ENCODE measurements around the gene PRKACA.
"Not testable (repeated sequence)": the region's sequence is repeated elsewhere in the genome, so short reads cannot be mapped to it uniquely, and the experiment has no call there.

PRKACA gene

DNA sequence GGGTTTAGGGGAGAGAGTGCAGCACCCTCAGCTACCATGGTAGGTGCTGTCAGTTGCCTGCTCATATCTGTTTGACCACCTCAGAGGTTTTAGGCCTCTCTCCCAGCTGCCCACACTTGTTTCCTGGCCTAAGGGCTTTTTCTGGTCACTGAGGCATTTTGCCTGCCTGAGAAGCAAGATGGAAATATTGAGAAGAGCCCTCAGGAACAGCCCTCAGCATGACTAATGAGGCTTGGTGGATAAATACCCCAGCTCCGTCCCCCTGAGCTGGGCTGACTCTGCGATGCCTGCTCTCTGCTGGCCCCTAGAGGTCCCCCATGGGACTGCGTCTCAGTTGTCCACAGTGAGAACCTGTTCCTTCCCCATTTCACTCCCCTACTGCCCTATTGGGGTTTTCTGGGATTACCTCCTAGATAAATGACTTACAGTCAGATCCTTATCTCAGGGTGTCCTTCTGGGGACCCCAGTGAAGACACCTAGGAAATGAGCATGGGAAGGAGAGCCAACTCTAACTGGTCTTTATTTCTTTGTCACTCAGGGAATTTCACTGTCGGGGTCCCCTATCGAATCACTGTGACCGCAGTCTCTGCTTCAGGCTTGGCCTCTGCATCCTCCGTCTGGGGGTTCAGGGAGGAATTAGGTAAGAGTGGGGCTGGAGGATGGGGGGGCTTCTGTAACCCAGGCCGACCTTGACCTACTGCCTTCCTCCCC, 69.0 kb downstream of the PRKACA start (continued):
- TF ChIP-seq ATF2 (tag by site-specific recombination; IDR thresholded peaks at IDR 0.05; ENCODE audit: low read depth) = no peak
- no peak for TF ChIP-seq ZNF433 (tag by site-specific recombination; IDR thresholded peaks at IDR 0.05; ENCODE audit: low read depth)
- TF ChIP-seq TRIM28 (IDR thresholded peaks at IDR 0.05; ENCODE audit: borderline replicate concordance, low read length) = peak; percentile 46; the same call in 1 of the 2 replicates
- TF ChIP-seq GLI4 (tag by site-specific recombination; IDR thresholded peaks at IDR 0.05) = no peak
- no peak for TF ChIP-seq ZNF223 (tag by site-specific recombination; IDR thresholded peaks at IDR 0.05)
- TF ChIP-seq ZNF658 (tag by site-specific recombination; IDR thresholded peaks at IDR 0.05) = no peak

GRCh38 chr19:14047866-14048265, 69.7 kb downstream of the PRKACA start:
- not testable (repeated sequence) for H3K9me3 ChIP-seq (ENCODE audit: control insufficient read depth, insufficient read depth, low read depth, low read length); H3K4me3 ChIP-seq (ENCODE audit: low read depth, low read length); H3K27ac ChIP-seq (ENCODE audit: extremely low read depth, low read depth, low read length); H3K4me1 ChIP-seq (ENCODE audit: control insufficient read depth, insufficient read depth, low read length); H3K36me3 ChIP-seq (ENCODE audit: control insufficient read depth in 2 of 2, insufficient read depth in 1 of 2, low read length in 2 of 2)
- POLR2A ChIA-PET = interaction anchor here (0.6 to 0.7 kb wide), 2 partner anchors 14 to 31 kb away, joined by 3 read pairs; no protein-coding TSS in a partner anchor
- CTCF ChIA-PET = interaction anchor here (0.6 to 2.6 kb wide), 9 partner anchors 11 to 164 kb away, joined by 3 to 9 read pairs (median 5); partner anchors contain the start of gene IL27RA

- ChIA-PET CTCF (interaction anchor here (0.6 to 3.7 kb wide), 21 partner anchors 10 to 601 kb away, joined by 3 to 29 read pairs (median 4); partner anchors contain the start of genes IL27RA, PALM3 and RFX1), POLR2A (interaction anchor here (0.7 to 1.1 kb wide), 3 partner anchors 28 to 109 kb away, joined by 3 to 4 read pairs (median 3); no protein-coding TSS in a partner anchor)
- H3K9me3 ChIP-seq (ENCODE audit: control insufficient read depth, insufficient read depth, low read depth, low read length); H3K4me1 ChIP-seq (ENCODE audit: control insufficient read depth, insufficient read depth, low read length); H3K4me3 ChIP-seq (ENCODE audit: low read depth, low read length); H3K27ac ChIP-seq (ENCODE audit: extremely low read depth, low read depth, low read length); H3K36me3 ChIP-seq (ENCODE audit: control insufficient read depth in 2 of 2, insufficient read depth in 1 of 2, low read length in 2 of 2): not testable (repeated sequence)
- TF ChIP-seq, protein P1, sequence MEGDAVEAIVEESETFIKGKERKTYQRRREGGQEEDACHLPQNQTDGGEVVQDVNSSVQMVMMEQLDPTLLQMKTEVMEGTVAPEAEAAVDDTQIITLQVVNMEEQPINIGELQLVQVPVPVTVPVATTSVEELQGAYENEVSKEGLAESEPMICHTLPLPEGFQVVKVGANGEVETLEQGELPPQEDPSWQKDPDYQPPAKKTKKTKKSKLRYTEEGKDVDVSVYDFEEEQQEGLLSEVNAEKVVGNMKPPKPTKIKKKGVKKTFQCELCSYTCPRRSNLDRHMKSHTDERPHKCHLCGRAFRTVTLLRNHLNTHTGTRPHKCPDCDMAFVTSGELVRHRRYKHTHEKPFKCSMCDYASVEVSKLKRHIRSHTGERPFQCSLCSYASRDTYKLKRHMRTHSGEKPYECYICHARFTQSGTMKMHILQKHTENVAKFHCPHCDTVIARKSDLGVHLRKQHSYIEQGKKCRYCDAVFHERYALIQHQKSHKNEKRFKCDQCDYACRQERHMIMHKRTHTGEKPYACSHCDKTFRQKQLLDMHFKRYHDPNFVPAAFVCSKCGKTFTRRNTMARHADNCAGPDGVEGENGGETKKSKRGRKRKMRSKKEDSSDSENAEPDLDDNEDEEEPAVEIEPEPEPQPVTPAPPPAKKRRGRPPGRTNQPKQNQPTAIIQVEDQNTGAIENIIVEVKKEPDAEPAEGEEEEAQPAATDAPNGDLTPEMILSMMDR (tag by site-specific recombination; IDR thresholded peaks at IDR 0.05) = peak; percentile 60
- TF ChIP-seq ZNF654 (tag by site-specific recombination; IDR thresholded peaks at IDR 0.05; ENCODE audit: low read depth) = peak; percentile 46
- 0 out of 2 replicates have a peak, but pooled peaks have one; percentile 23 for TF ChIP-seq ATF2 (tag by site-specific recombination; IDR thresholded peaks at IDR 0.05; ENCODE audit: low read depth)
- TF ChIP-seq ZNF2 (tag by site-specific recombination; IDR thresholded peaks at IDR 0.05) = peak; percentile 70; the same call in 1 of the 2 replicates
- TF ChIP-seq, protein P2, sequence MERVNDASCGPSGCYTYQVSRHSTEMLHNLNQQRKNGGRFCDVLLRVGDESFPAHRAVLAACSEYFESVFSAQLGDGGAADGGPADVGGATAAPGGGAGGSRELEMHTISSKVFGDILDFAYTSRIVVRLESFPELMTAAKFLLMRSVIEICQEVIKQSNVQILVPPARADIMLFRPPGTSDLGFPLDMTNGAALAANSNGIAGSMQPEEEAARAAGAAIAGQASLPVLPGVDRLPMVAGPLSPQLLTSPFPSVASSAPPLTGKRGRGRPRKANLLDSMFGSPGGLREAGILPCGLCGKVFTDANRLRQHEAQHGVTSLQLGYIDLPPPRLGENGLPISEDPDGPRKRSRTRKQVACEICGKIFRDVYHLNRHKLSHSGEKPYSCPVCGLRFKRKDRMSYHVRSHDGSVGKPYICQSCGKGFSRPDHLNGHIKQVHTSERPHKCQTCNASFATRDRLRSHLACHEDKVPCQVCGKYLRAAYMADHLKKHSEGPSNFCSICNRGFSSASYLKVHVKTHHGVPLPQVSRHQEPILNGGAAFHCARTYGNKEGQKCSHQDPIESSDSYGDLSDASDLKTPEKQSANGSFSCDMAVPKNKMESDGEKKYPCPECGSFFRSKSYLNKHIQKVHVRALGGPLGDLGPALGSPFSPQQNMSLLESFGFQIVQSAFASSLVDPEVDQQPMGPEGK (tag by site-specific recombination; IDR thresholded peaks at IDR 0.05) = peak; percentile 52; the same call in 1 of the 2 replicates
These were observed 74.6 kb downstream of the PRKACA start for GRCh38 chr19:14042659-14043608.

Data from HEK293 (cell line).